Small intestine (tissue), 16 donors: ENCODE data around the gene ACBD7. TPM values are rescaled to one million over a fixed set of nuclear protein-coding genes. Genes with fewer than 3 reads are reported as not detected.

Source experiments
- DNase-seq, 2 donors: peaks; one replicate each; pipeline versions ENCODE4 v3.0.0 to v3.0.0-alpha.2; 2013
- FAIRE-seq: peaks from 2 replicates; lab custom pipeline; 2012; peaks lifted over from hg19 to GRCh38; lab: Jason Lieb, UNC
- H3K27ac ChIP-seq, 3 donors: one replicate each; pipeline ENCODE4 v1.5.1; 2013; ENCODE audit warnings: low read length in 2 of 3, mild to moderate bottlenecking in 2 of 3, control low read depth in 1 of 3, inconsistent platforms in 1 of 3, low read depth in 1 of 3, moderate library complexity in 1 of 3
- H3K27me3 ChIP-seq, 3 donors: one replicate each; pipeline ENCODE4 v1.6.1; 2013; ENCODE audit warnings: low read length in 3 of 3, inconsistent platforms in 1 of 3; ENCODE audit not compliant: control insufficient read depth in 3 of 3, insufficient read depth in 3 of 3
- H3K36me3 ChIP-seq, 3 donors: one replicate each; pipeline ENCODE4 v1.6.1; 2013; ENCODE audit warnings: low read length in 3 of 3, inconsistent platforms in 1 of 3, low read depth in 1 of 3, mild to moderate bottlenecking in 1 of 3, moderate library complexity in 1 of 3; ENCODE audit not compliant: control insufficient read depth in 3 of 3, insufficient read depth in 2 of 3
- H3K4me1 ChIP-seq, 3 donors: one replicate each; pipeline ENCODE4 v1.6.1; 2013; ENCODE audit warnings: low read length in 2 of 3, inconsistent platforms in 1 of 3, low read depth in 1 of 3, mild to moderate bottlenecking in 1 of 3, moderate library complexity in 1 of 3; ENCODE audit not compliant: control insufficient read depth in 3 of 3, insufficient read depth in 2 of 3
- H3K4me3 ChIP-seq, 3 donors: one replicate each; pipeline ENCODE4 v1.5.1; 2013; ENCODE audit warnings: low read length in 3 of 3, control low read depth in 1 of 3, inconsistent platforms in 1 of 3, low read depth in 1 of 3, mild to moderate bottlenecking in 1 of 3, moderate library complexity in 1 of 3
- H3K9me3 ChIP-seq, 2 donors: one replicate each; pipeline ENCODE4 v1.6.1; 2013; ENCODE audit warnings: low read depth in 1 of 2, low read length in 1 of 2; ENCODE audit not compliant: control insufficient read depth in 2 of 2, insufficient read depth in 1 of 2
- WGBS, 3 donors: extraction: QIAGEN DNeasy Blood & Tissue Kit; methylation state at CpG; one replicate each; pipeline ENCODE4 v1.1.7; 2013; 5-methylcytosine and 5-hydroxymethylcytosine counted together
- long read RNA-seq, 10 donors: transcript quantifications; one replicate each; lab custom pipeline, GENCODE V29; 2026
- polyA plus RNA-seq, 4 donors: library from polyadenylated mRNA; stranded (reverse) in 3 of 4; unstranded in 1 of 4; fragments of 200-250 nt in 3 of 4; fragments of 120-200 nt in 1 of 4; gene quantifications; one replicate each; pipeline versions ENCODE4 v1.2.1 to v1.2.3, GENCODE V29; 2013
- donor health status: healthy with polysubstance abuse.
- donor health status: control.
- donor health status: control.
- donor health status: Bipolar disorder and iron deficiency.
- donor health status: healthy.

Gene ACBD7
- 1 to 10 TPM in 1 of 4 donors, under 1 TPM in 1, not detected in 2; 0.79 to 1.4 TPM for polyA plus RNA-seq
- long read RNA-seq, donor 1, partial matches to known transcripts = 73 of 115 reads
- long read RNA-seq, donor 1, other reads (novel, unspliced or antisense) = 42 of 115 reads
- long read RNA-seq, donor 2 = 0 reads
- long read RNA-seq, donor 3 = 0 reads
- long read RNA-seq, donor 4 = 0 reads
- long read RNA-seq, donor 5 = 0 reads
- long read RNA-seq, donor 6, partial matches to known transcripts = 0 of 1 reads
- long read RNA-seq, donor 6, other reads (novel, unspliced or antisense) = 0 of 1 reads
- long read RNA-seq, donor 7 = 0 reads
- long read RNA-seq, donor 8 = 0 reads
- long read RNA-seq, donor 9 = 0 reads
- long read RNA-seq, donor 10, partial matches to known transcripts = 0 of 2 reads
- long read RNA-seq, donor 10, other reads (novel, unspliced or antisense) = 0 of 2 reads

- no peaks in the 10 kb centered on the region for H3K27me3 ChIP-seq
- 7 to 10% (median 7%) methylated on average over 40 to 63 of the region's 63 CpGs for WGBS, 3 donors
- peaks cover 0 to 4% (median 0%) of the 10 kb centered on the region in 3 donors for H3K4me1 ChIP-seq
- no peak within 1 kb of the TSS for H3K27ac ChIP-seq
- no peaks in the 10 kb centered on the region for H3K9me3 ChIP-seq
- FAIRE-seq = no peak
- DNase-seq = peak; percentile 82 to 90
- H3K36me3 ChIP-seq = no peaks in the 10 kb centered on the region
- H3K4me3 ChIP-seq = peak within 1 kb of the TSS; percentile 48 to 75 (median 55)
These were observed at the start of gene ACBD7 for GRCh38 chr10:15088428-15089261. Gene ACBD7 (minus strand): TSS chr10:15088776. CDS start chr10:15088728, 48 bp downstream.

- no peak overlapping the region for H3K27ac ChIP-seq
- FAIRE-seq (no peak), DNase-seq (no peak)
- H3K4me1 ChIP-seq = no peaks in the 10 kb centered on the region
- peaks cover 2 to 32% (median 12%) of the 10 kb centered on the region in 3 donors for H3K36me3 ChIP-seq
- no peaks in the 10 kb centered on the region for H3K27me3 ChIP-seq
- no peaks in the 10 kb centered on the region for H3K9me3 ChIP-seq
- 99 to 100% (median 100%) methylated on average over 1 of the region's 1 CpG for WGBS, 3 donors
- no peak overlapping the region for H3K4me3 ChIP-seq
These were observed 49.1 kb upstream of the ACBD7 start for GRCh38 chr10:15137636-15138035.

GRCh38 chr10:15137036-15137359 is 48.4 kb upstream of the ACBD7 start:
- FAIRE-seq = no peak
- no peak for DNase-seq

GRCh38 chr10:15136129-15137035 is 47.8 kb upstream of the ACBD7 start:
- Histone ChIP-seq H3K36me3 (peaks cover 3 to 37% (median 13%) of the 10 kb centered on the region in 3 donors), H3K27me3 (no peaks in the 10 kb centered on the region), H3K4me3 (no peak overlapping the region), H3K27ac (no peak overlapping the region), H3K4me1 (no peaks in the 10 kb centered on the region), H3K9me3 (no peaks in the 10 kb centered on the region)
- no peak for FAIRE-seq
- no peak for DNase-seq
- WGBS, 3 donors = 92 to 95% (median 94%) methylated on average over 11 of the region's 11 CpGs

More at GRCh38 chr10:15137036-15137359, 48.4 kb upstream of the ACBD7 start:
- no peak overlapping the region for H3K27ac ChIP-seq
- H3K27me3 ChIP-seq = no peaks in the 10 kb centered on the region
- H3K36me3 ChIP-seq = peaks cover 2 to 36% (median 12%) of the 10 kb centered on the region in 3 donors
- no peaks in the 10 kb centered on the region for H3K4me1 ChIP-seq
- 66 to 67% (median 66%) methylated on average over 4 of the region's 4 CpGs for WGBS, 3 donors
- no peak overlapping the region for H3K4me3 ChIP-seq
- no peaks in the 10 kb centered on the region for H3K9me3 ChIP-seq

- no peak overlapping the region for H3K27ac ChIP-seq
- H3K27me3 ChIP-seq = no peaks in the 10 kb centered on the region
- peaks cover 0 to 3% of the 10 kb centered on the region in 2 donors for H3K9me3 ChIP-seq
- no peak overlapping the region for H3K4me3 ChIP-seq
- 97 to 98% (median 97%) methylated on average over 5 of the region's 5 CpGs for WGBS, 3 donors
- DNase-seq = no peak
- H3K4me1 ChIP-seq = no peaks in the 10 kb centered on the region
- no peak for FAIRE-seq
- H3K36me3 ChIP-seq = peaks cover 7 to 48% (median 17%) of the 10 kb centered on the region in 3 donors
These were observed 42.8 kb upstream of the ACBD7 start for GRCh38 chr10:15131330-15131729.

GRCh38 chr10:15124908-15125307 is 36.3 kb upstream of the ACBD7 start:
- no peaks in the 10 kb centered on the region for H3K27me3 ChIP-seq
- H3K27ac ChIP-seq = no peak overlapping the region
- 88 to 91% (median 88%) methylated on average over 3 of the region's 3 CpGs for WGBS, 3 donors
- peaks cover 0 to 4% of the 10 kb centered on the region in 2 donors for H3K9me3 ChIP-seq
- DNase-seq = no peak
- H3K4me1 ChIP-seq = no peaks in the 10 kb centered on the region
- peaks cover 5 to 33% (median 7%) of the 10 kb centered on the region in 3 donors for H3K36me3 ChIP-seq
- no peak overlapping the region for H3K4me3 ChIP-seq
- no peak for FAIRE-seq

- 92 to 97% (median 95%) methylated on average over 9 of the region's 9 CpGs for WGBS, 3 donors
- Histone ChIP-seq H3K36me3 (peaks cover 7 to 37% (median 10%) of the 10 kb centered on the region in 3 donors), H3K4me3 (no peak overlapping the region), H3K4me1 (no peaks in the 10 kb centered on the region), H3K27me3 (no peaks in the 10 kb centered on the region), H3K27ac (no peak overlapping the region), H3K9me3 (peaks cover 0 to 4% of the 10 kb centered on the region in 2 donors)
- DNase-seq (no peak), FAIRE-seq (no peak)
These were observed 35.6 kb upstream of the ACBD7 start for GRCh38 chr10:15124190-15124589.
